ENCODE measurements around the gene TNFSF11.

TNFSF11 gene

GRCh38 chr13:42653679-42654078, 79.7 kb downstream of the TNFSF11 start:
- no peaks in the 10 kb centered on the region for H3K36me3 ChIP-seq (ENCODE audit: insufficient read depth, low read length)
- no peak overlapping the region for H2AFZ ChIP-seq (ENCODE audit: low read length, unreplicated experiment)
- H3K4me3 ChIP-seq (ENCODE audit: low read depth, low read length) = no peak overlapping the region
- no peaks in the 10 kb centered on the region for H3K79me2 ChIP-seq (ENCODE audit: control insufficient read depth, insufficient read depth, low read length, unreplicated experiment)
- H3K4me1 ChIP-seq (ENCODE audit: control insufficient read depth, insufficient read depth, low read length, unreplicated experiment) = no peaks in the 10 kb centered on the region
- peaks cover 60% of the 10 kb centered on the region for H3K27me3 ChIP-seq (ENCODE audit: insufficient read depth, low read length)
- H3K27ac ChIP-seq (ENCODE audit: low read depth, low read length) = no peak overlapping the region

- Histone ChIP-seq H3K79me2 (ENCODE audit: control insufficient read depth, insufficient read depth, low read length, unreplicated experiment) (no peaks in the 10 kb centered on the region), H3K4me1 (ENCODE audit: control insufficient read depth, insufficient read depth, low read length, unreplicated experiment) (no peaks in the 10 kb centered on the region), H3K27ac (ENCODE audit: low read depth, low read length) (no peak overlapping the region), H2AFZ (ENCODE audit: low read length, unreplicated experiment) (no peak overlapping the region), H3K36me3 (ENCODE audit: insufficient read depth, low read length) (no peaks in the 10 kb centered on the region), H3K4me3 (ENCODE audit: low read depth, low read length) (no peak overlapping the region), H3K27me3 (ENCODE audit: insufficient read depth, low read length) (peaks cover 61% of the 10 kb centered on the region)
Observed at GRCh38 chr13:42654212-42654611, 80.3 kb downstream of the TNFSF11 start.

- Histone ChIP-seq H3K4me3 (ENCODE audit: low read depth, low read length) (no peak overlapping the region), H3K27me3 (ENCODE audit: insufficient read depth, low read length) (peaks cover 58% of the 10 kb centered on the region), H3K4me1 (ENCODE audit: control insufficient read depth, insufficient read depth, low read length, unreplicated experiment) (no peaks in the 10 kb centered on the region), H2AFZ (ENCODE audit: low read length, unreplicated experiment) (no peak overlapping the region), H3K79me2 (ENCODE audit: control insufficient read depth, insufficient read depth, low read length, unreplicated experiment) (no peaks in the 10 kb centered on the region), H3K27ac (ENCODE audit: low read depth, low read length) (no peak overlapping the region), H3K36me3 (ENCODE audit: insufficient read depth, low read length) (no peaks in the 10 kb centered on the region)
Observed at GRCh38 chr13:42654722-42655121, 80.8 kb downstream of the TNFSF11 start.

- Histone ChIP-seq H3K4me1 (ENCODE audit: control insufficient read depth, insufficient read depth, low read length, unreplicated experiment) (no peaks in the 10 kb centered on the region), H3K4me3 (ENCODE audit: low read depth, low read length) (no peak overlapping the region), H2AFZ (ENCODE audit: low read length, unreplicated experiment) (no peak overlapping the region), H3K79me2 (ENCODE audit: control insufficient read depth, insufficient read depth, low read length, unreplicated experiment) (no peaks in the 10 kb centered on the region), H3K36me3 (ENCODE audit: insufficient read depth, low read length) (no peaks in the 10 kb centered on the region), H3K27ac (ENCODE audit: low read depth, low read length) (no peak overlapping the region), H3K27me3 (ENCODE audit: insufficient read depth, low read length) (peaks cover 51% of the 10 kb centered on the region)
Observed at GRCh38 chr13:42656161-42656560, 82.2 kb downstream of the TNFSF11 start.

GRCh38 chr13:42656958-42657357, 83.0 kb downstream of the TNFSF11 start:
- Histone ChIP-seq H3K4me3 (ENCODE audit: low read depth, low read length) (no peak overlapping the region), H3K36me3 (ENCODE audit: insufficient read depth, low read length) (no peaks in the 10 kb centered on the region), H3K79me2 (ENCODE audit: control insufficient read depth, insufficient read depth, low read length, unreplicated experiment) (no peaks in the 10 kb centered on the region), H3K27me3 (ENCODE audit: insufficient read depth, low read length) (peaks cover 44% of the 10 kb centered on the region), H2AFZ (ENCODE audit: low read length, unreplicated experiment) (no peak overlapping the region), H3K27ac (ENCODE audit: low read depth, low read length) (no peak overlapping the region), H3K4me1 (ENCODE audit: control insufficient read depth, insufficient read depth, low read length, unreplicated experiment) (no peaks in the 10 kb centered on the region)

Data from ACC112 (cell line).